Superior temporal gyrus (tissue), 1 donor: ENCODE data around the gene CAMTA1.
A peak's percentile ranks its signal among the peaks of the same experiment; 100 is the strongest.

Experiments
- DNase-seq: peaks from one replicate; pipeline ENCODE4 v3.0.0-alpha.2; 2016; ENCODE audit errors: extremely low spot score

The CAMTA1 gene

GRCh38 chr1:7284839-7285435 lies 499.7 kb downstream of the CAMTA1 start:
- no peak for DNase-seq

- DNase-seq: no peak
Measured at GRCh38 chr1:7285856-7286454, 500.7 kb downstream of the CAMTA1 start.

GRCh38 chr1:7287013-7287412 lies 501.8 kb downstream of the CAMTA1 start:
- DNase-seq: no peak

GRCh38 chr1:7288992-7289391 lies 503.7 kb downstream of the CAMTA1 start:
- DNase-seq: no peak

GRCh38 chr1:7289694-7290093 lies 504.4 kb downstream of the CAMTA1 start:
- no peak for DNase-seq

GRCh38 chr1:7290971-7291970 lies 506.0 kb downstream of the CAMTA1 start:
- peak; percentile 53 for DNase-seq

- DNase-seq: no peak
Measured at GRCh38 chr1:7292036-7292681, 506.9 kb downstream of the CAMTA1 start.

- DNase-seq: no peak
Measured at GRCh38 chr1:7292714-7293419, 507.6 kb downstream of the CAMTA1 start.

GRCh38 chr1:7293702-7294629 lies 508.7 kb downstream of the CAMTA1 start:
- DNase-seq: no peak

GRCh38 chr1:7294636-7295035 lies 509.4 kb downstream of the CAMTA1 start:
- DNase-seq: no peak

- no peak for DNase-seq
Measured at GRCh38 chr1:7295946-7296345, 510.7 kb downstream of the CAMTA1 start.

- DNase-seq: no peak
Measured at GRCh38 chr1:7296968-7297367, 511.7 kb downstream of the CAMTA1 start.

- DNase-seq: no peak
Measured at GRCh38 chr1:7298145-7298544, 512.9 kb downstream of the CAMTA1 start.

- DNase-seq: no peak
Measured at GRCh38 chr1:7298749-7299151, 513.5 kb downstream of the CAMTA1 start.

GRCh38 chr1:7299329-7299799 lies 514.1 kb downstream of the CAMTA1 start:
- DNase-seq: peak; percentile 81

- DNase-seq: no peak
Measured at GRCh38 chr1:7299994-7300393, 514.7 kb downstream of the CAMTA1 start.

- no peak for DNase-seq
Measured at GRCh38 chr1:7300893-7301663, 515.8 kb downstream of the CAMTA1 start.

- no peak for DNase-seq
Measured at GRCh38 chr1:7301664-7301981, 516.4 kb downstream of the CAMTA1 start.

- DNase-seq: no peak
Measured at GRCh38 chr1:7302126-7302525, 516.9 kb downstream of the CAMTA1 start.

- DNase-seq: no peak
Measured at GRCh38 chr1:7302873-7303272, 517.6 kb downstream of the CAMTA1 start.
